ENCODE measurements around the gene C2orf49.
A peak's percentile ranks its signal among the peaks of the same experiment; 100 is the strongest.

Gene C2orf49

GRCh38 chr2:105337122-105338019 lies at the start of gene C2orf49:
Gene C2orf49 (plus strand): TSS chr2:105337540. CDS start chr2:105337588, 48 bp downstream.
- DNase-seq (ENCODE audit: low read depth in 2 of 2): peak; percentile 78 to 82

GRCh38 chr2:105287692-105288091 lies 49.6 kb upstream of the C2orf49 start:
- peak; percentile 3 to 14 for DNase-seq (ENCODE audit: low read depth in 2 of 2)

DNA sequence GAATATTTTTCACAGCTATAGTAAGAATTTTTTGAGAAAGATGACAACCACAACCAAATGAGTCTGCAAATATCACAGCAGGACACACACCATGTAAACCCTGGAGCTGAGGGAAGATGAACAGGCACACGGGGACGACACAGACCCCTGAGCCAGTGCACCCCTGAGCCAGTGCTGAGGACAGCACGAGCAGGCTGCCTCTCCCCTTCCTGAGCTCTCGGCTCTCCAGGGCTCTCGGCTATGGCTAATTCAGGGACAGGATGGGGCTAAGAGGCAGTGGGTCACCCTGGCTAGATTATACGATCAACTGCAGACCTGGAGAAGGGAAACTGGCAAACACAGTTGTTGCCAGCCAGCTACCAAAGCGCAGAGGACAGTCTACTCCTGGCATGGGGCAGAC lies 49.2 kb upstream of the C2orf49 start:
- no peak for DNase-seq (ENCODE audit: low read depth in 2 of 2)

DNA sequence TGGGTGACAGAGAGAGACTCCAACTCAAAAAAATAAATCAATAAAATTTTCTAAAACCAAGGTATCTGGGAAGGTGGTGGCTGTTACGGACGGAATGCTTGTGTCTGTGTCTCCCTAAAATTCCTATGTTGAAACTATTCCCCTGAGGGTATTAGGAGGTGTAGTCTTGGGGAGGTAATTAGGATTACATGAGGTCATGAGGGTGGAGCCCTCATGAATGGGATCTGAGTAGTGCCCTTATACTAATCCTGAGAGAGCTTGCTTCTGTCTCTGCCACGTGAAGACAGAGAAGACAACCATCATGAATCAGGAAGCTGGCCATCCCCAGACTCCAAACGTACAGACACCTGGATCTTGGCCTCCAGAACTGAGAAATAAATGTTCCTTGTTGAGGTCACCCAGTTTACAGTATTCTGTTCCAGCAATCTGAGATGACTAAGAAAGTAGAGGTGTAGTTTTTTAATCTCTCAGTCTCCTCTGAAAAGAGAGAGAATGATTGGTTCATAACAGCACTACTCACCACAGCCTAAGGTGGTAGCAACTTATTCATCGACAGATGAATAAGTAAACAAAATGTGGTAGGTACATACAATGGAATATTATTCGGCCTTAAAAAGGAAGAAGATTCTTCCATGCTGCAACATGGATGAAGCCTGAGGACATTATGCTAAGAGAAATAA lies 46.2 kb upstream of the C2orf49 start:
- DNase-seq (ENCODE audit: low read depth in 2 of 2): no peak

GRCh38 chr2:105291981-105292380 lies 45.4 kb upstream of the C2orf49 start:
- no peak for DNase-seq (ENCODE audit: low read depth in 2 of 2)

DNA sequence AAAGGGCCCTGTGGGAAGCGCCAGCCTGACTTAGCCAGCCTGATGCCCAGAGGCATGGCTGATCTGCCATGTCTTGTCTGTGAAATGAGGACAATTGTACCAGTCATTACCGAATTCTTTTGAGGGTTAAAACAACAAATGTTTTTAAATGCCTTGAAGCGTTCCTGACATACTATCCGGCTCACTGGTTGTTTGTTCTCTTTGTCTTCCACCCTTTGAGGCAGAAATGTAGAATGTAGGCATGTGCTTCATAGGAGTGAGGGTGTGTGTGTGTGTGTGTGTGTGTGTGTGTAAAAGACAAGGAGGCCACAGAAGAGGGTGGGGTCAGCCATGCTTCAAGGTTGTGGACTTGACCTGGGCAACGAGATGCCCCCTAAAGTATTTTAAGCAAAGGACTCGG lies 43.3 kb upstream of the C2orf49 start:
- no peak for DNase-seq (ENCODE audit: low read depth in 2 of 2)

GRCh38 chr2:105294844-105295481 lies 42.4 kb upstream of the C2orf49 start:
- DNase-seq (ENCODE audit: low read depth in 2 of 2): no peak

GRCh38 chr2:105296017-105296611 lies 41.2 kb upstream of the C2orf49 start:
- DNase-seq (ENCODE audit: low read depth in 2 of 2): no peak

DNA sequence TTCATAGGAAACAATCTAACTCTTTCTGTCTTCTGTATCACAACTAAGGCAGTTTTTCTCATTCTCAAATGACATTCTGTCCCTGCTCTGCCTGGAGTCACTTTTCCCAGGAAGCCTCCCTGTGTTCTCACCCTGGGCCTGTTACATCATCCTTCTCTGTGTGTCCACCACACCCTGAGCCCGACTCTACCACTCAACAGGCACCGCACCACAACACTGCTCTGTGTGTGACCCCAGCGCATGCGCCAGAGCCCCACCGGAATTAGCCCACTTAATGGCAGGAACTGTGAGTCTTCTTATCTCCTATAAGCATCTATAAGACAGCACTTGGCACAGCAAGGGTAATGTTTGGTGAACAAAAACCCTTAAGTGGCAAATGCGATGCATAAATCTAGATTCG lies 40.1 kb upstream of the C2orf49 start:
- DNase-seq (ENCODE audit: low read depth in 2 of 2): no peak

GRCh38 chr2:105298017-105298416 lies 39.3 kb upstream of the C2orf49 start:
- DNase-seq (ENCODE audit: low read depth in 2 of 2): no peak

DNA sequence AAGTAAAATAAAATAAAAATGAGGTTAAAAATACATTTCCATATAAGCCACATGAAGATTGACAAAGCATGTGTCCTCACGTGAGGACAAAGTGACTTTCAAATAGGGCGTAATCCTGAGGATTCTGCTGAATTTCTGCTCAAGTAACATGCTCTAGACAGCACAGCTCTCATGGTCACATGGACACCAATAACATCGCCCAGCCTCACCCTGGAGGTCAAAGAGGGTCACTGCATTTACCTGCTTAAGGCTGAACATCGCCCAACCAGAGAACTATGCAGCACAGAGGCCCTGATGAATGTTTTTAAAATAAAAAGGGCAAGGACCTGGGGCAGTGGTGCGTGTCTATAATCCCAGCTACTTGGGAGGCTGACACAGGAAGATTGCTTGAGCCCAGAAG lies 38.0 kb upstream of the C2orf49 start:
- no peak for DNase-seq (ENCODE audit: low read depth in 2 of 2)

DNA sequence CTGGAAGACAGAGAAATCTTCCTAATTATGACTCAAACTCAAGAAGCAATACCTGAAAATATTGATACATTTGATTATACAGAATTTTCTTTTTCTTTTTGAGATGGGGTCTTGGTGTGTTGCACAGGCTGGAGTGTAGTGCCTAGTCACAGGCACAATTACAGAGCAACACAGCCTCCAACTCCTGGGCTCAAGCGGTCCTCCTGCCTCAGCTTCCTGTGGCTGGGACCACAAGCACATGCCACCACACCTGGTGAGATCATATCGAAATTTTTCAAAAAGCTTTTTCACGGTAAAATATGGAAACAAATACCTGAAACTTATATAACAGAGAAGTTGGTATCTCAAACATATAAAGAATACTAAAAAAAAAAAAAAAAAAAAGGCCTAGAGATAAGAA lies 35.7 kb upstream of the C2orf49 start:
- no peak for DNase-seq (ENCODE audit: low read depth in 2 of 2)

- no peak for DNase-seq (ENCODE audit: low read depth in 2 of 2)
Observed at GRCh38 chr2:105307146-105307545, 30.2 kb upstream of the C2orf49 start.

DNA sequence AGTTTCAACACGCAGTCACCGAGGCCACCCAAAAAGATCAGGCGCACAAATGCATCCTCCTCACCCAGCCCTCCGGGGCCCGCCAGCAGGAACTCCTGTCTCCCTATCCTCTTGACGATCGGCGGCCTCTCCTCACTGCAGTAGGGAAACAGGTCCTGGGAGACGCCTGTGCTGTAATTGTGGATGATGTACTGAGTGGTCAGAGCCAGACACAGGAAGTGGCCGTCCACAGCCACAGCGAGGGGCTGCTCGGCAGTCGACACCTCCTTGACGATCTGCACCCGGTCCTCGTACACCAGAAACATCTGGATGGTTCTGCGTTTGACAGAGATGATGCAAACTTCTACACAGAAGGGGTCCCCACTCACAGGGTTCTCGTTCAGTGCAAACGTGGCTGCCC lies 29.8 kb upstream of the C2orf49 start:
- no peak for DNase-seq (ENCODE audit: low read depth in 2 of 2)

GRCh38 chr2:105307962-105308361 lies 29.4 kb upstream of the C2orf49 start:
- DNase-seq (ENCODE audit: low read depth in 2 of 2): no peak

DNA sequence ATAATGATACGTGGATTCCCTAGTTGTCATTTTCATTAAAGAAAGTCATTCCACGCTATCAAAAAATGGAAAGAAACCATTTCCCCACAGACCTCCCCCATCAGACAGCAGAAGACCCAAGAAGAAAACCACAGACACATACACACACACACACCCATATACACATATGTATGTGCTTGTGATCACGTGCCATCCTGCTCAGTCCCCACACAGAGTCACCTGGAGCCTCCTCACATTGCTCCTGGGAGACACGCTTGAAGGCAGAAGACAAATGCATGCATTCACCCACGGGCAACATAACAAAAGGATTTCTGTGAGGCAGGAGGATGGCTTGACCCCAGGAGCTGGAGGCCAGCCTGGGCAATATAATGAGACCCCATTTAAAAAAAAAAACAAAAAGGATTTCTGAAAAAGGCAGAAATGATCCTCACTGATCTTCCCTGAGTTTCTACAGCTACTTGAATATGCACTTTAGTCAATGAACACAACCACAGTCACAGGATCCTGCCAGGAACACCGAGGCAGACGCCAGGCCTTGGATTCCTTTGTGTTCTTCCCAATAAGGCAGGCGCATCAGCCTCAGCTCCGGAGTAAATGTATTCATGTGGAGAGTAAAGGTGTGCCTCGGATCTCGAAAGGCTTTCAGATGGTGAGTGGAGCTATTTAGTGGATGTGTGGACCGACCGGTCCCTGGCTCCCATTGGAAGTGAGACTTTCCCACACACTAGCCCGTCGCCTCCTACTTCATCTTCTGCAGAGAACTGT lies 28.8 kb upstream of the C2orf49 start:
- DNase-seq (ENCODE audit: low read depth in 2 of 2): no peak

DNA sequence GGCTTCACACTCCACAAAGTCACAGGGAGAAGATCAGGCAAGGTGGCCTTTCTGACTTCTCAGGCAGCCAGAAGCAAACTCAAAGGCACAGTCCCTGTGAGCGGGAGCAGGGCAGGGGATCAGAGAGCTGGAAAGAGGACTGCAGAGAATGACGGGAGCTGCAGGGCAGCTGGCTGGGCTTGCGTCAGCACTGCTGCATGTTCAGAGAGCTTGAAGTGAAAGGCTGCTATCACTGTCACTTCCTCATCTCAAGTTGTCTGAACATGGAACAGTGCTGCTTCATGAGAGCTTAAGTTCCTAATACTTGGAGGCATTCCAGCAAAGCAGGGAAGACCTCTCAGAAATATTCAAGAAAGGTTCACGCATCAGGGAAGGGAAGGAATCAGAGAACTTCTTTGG lies 28.2 kb upstream of the C2orf49 start:
- DNase-seq (ENCODE audit: low read depth in 2 of 2): no peak

GRCh38 chr2:105313877-105314276 lies 23.5 kb upstream of the C2orf49 start:
- no peak for DNase-seq (ENCODE audit: low read depth in 2 of 2)

DNA sequence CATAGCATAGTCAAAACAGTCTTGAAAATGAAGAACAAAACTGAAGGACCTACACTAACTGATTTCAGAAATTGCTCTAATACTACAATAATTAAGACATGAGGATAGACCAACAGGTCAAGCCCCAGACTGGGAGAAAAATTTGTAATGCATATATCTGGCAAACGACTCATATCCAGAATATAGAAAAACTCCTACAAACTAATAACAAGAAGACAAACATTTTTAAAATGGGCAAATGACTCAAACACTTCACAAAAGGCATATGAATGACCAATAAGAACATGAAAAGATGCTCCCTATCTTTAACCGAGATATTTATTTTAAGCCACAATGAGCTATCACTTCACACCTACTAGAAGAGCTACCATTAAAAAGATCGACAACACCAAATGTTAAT lies 22.0 kb upstream of the C2orf49 start:
- DNase-seq (ENCODE audit: low read depth in 2 of 2): no peak

DNA sequence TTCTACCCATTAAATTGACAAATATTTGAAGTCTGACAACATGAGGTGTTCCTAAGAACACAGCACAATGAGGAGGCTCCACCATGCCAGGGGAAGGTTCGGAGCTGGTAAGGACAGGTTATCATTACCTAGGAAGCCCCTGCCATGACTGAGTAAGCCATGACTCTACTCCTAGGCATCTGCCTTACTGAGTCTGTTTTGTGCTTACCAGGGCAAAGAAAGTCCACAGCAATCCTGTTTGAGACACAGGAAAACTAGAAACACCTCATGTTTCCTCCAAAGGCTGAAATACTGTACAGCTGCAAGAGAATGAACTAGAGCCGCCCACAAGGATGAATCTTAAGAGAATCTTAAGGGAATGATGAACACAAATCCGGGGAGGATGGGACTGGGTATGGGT lies 19.4 kb upstream of the C2orf49 start:
- no peak for DNase-seq (ENCODE audit: low read depth in 2 of 2)

GRCh38 chr2:105320651-105321215 lies 16.6 kb upstream of the C2orf49 start:
- no peak for DNase-seq (ENCODE audit: low read depth in 2 of 2)

All from activated CD4-positive, alpha-beta T cell treated with anti-CD3 and anti-CD28 coated beads for 24 hours (primary cell).